GM12878 (cell line): ENCODE data around the gene FAM222A. TPM values are rescaled to one million over a fixed set of nuclear protein-coding genes. Genes with fewer than 3 reads are reported as not detected.

Source experiments
- ATAC-seq: fragments of 200-7000 bp; cut with Tn5 transposase; 3 replicates; pipeline ENCODE4 v1.9.1; 2020; ENCODE audit warnings: mild to moderate bottlenecking, moderate library complexity
- BruUV-seq: library from RNA; stranded (reverse); fragments of 400-500 nt; replicated peaks from 2 replicates; lab custom pipeline; 2021; lab: Mats Ljungman, UMichigan
- CTCF ChIA-PET: fragments of 300-600 bp; sonication (Branson Sonifier 250); formaldehyde crosslinking; extraction: SDS; loops from one replicate; lab custom pipeline; 2021; ENCODE audit warnings: inconsistent platforms; lab: Yijun Ruan, JAX
- POLR2A ChIA-PET: fragments of 350-600 bp; formaldehyde crosslinking; extraction: SDS; loops from one replicate; lab custom pipeline; 2021; ENCODE audit warnings: inconsistent platforms; lab: Charles Lee
- RAD21 ChIA-PET: fragments of 300-600 bp; sonication (Branson Sonifier 250); formaldehyde crosslinking; loops from one replicate; lab custom pipeline; 2023; ENCODE audit warnings: antibody characterized with exemption; ENCODE audit not compliant: unreplicated experiment; lab: Charles Lee
- SMC1A ChIA-PET: fragments of 300-600 bp; sonication (Branson Sonifier 250); formaldehyde crosslinking; loops from one replicate; lab custom pipeline; 2023; ENCODE audit not compliant: unreplicated experiment, uncharacterized antibody; lab: Charles Lee
- DNase-seq: peaks from one replicate; pipeline ENCODE4 v3.0.0-alpha.2; 2011; ENCODE audit warnings: low read depth, low spot score
- FAIRE-seq: peaks from 3 replicates; lab custom pipeline; 2011; peaks lifted over from hg19 to GRCh38; lab: Jason Lieb, UNC
- H2AFZ ChIP-seq: 2 replicates; pipeline ENCODE4 v1.6.0; 2011; ENCODE audit warnings: low read depth, low read length, control low read depth; ENCODE audit not compliant: control insufficient read depth
- H3K27ac ChIP-seq: 2 replicates; pipeline ENCODE4 v1.5.1; 2011; ENCODE audit warnings: control low read depth; ENCODE audit not compliant: control insufficient read depth, insufficient read depth
- H3K27me3 ChIP-seq, 2 experiments: replicated peaks in 1 of 2; 2 replicates each; pipeline versions ENCODE4 v1.6.0 to v1.6.1; 2011; ENCODE audit warnings: low read length in 1 of 2; ENCODE audit not compliant: control insufficient read depth in 2 of 2, insufficient read depth in 2 of 2
- H3K36me3 ChIP-seq, 2 experiments: 2 replicates each; pipeline ENCODE4 v1.5.1; 2011; ENCODE audit warnings: low read length in 1 of 2; ENCODE audit not compliant: control insufficient read depth in 2 of 2, insufficient read depth in 2 of 2
- H3K4me1 ChIP-seq: 2 replicates; pipeline ENCODE4 v1.6.1; 2011; ENCODE audit warnings: mild to moderate bottlenecking, low read length, moderate library complexity, mixed read lengths; ENCODE audit not compliant: control insufficient read depth, insufficient read depth
- H3K4me2 ChIP-seq: 2 replicates; pipeline ENCODE4 v1.6.0; 2011; ENCODE audit warnings: control low read depth; ENCODE audit not compliant: control insufficient read depth, insufficient read depth
- H3K4me3 ChIP-seq: fragments of 200-600 bp; sonication (generic); 2 replicates; pipeline ENCODE4 v1.5.1; 2016
- H3K79me2 ChIP-seq: 2 replicates; pipeline ENCODE4 v1.6.0; 2011; ENCODE audit warnings: low read length; ENCODE audit not compliant: control insufficient read depth, insufficient read depth
- H3K9ac ChIP-seq: 2 replicates; pipeline ENCODE4 v1.8.0; 2011; ENCODE audit warnings: low read length, control low read depth, mixed read lengths; ENCODE audit not compliant: control insufficient read depth, insufficient read depth
- H3K9me3 ChIP-seq: replicated peaks from 3 replicates; pipeline ENCODE4 v1.5.1; 2011; ENCODE audit warnings: mild to moderate bottlenecking, low read length; ENCODE audit not compliant: control insufficient read depth, insufficient read depth
- H4K20me1 ChIP-seq: 2 replicates; pipeline ENCODE4 v1.6.0; 2011; ENCODE audit not compliant: control insufficient read depth, insufficient read depth
- EGR1 ChIP-seq, 2 experiments: IDR thresholded peaks; 1 replicate in 1 of 2; 2 replicates in 1 of 2; pipeline ENCODE4 v1.6.1; 2011 to 2012; ENCODE audit warnings: low read depth in 2 of 2, low read length in 2 of 2, borderline replicate concordance in 1 of 2, mild to moderate bottlenecking in 1 of 2, moderate library complexity in 1 of 2
- FOXM1 ChIP-seq: IDR thresholded peaks from 2 replicates; pipeline ENCODE4 v1.6.1; 2012; ENCODE audit warnings: low read depth, mild to moderate bottlenecking, inconsistent platforms, low read length, moderate library complexity
- MYC ChIP-seq: IDR thresholded peaks from 2 replicates; pipeline ENCODE4 v1.6.1; 2011; ENCODE audit warnings: mild to moderate bottlenecking, low read length, moderate library complexity, inconsistent platforms; ENCODE audit not compliant: insufficient read depth, insufficient replicate concordance, insufficient read length, severe bottlenecking
- PAX8 ChIP-seq: fragments of 450-650 bp; IDR thresholded peaks from 2 replicates; pipeline ENCODE4 v1.6.1; 2017; ENCODE audit warnings: mild to moderate bottlenecking, moderate library complexity
- STAT1 ChIP-seq: fragments of 450-650 bp; conservative IDR thresholded peaks from 2 replicates; pipeline ENCODE4 v1.6.1; 2014; ENCODE audit warnings: antibody characterized with exemption, mild to moderate bottlenecking
- ZNF274 ChIP-seq: IDR thresholded peaks from one replicate; pipeline ENCODE4 v1.8.0; 2011; ENCODE audit not compliant: insufficient read length, insufficient read depth
- WGBS: methylation state at CpG from one replicate; pipeline ENCODE4 v1.1.6; 2016; ENCODE audit warnings: low lambda C conversion rate; ENCODE audit not compliant: insufficient replicate concordance, insufficient coverage; ENCODE audit errors: missing lambda C conversion rate; 5-methylcytosine and 5-hydroxymethylcytosine counted together
- in situ Hi-C: fragments of 300-500 bp; cut with MboI; formaldehyde crosslinking; loops from 9 replicates; pipeline ENCODE4 v1.14.3; 2018; ENCODE audit warnings: mixed read lengths
- intact Hi-C: fragments of 100-400 bp; cut with micrococcal nuclease; formaldehyde crosslinking; loops from one replicate; pipeline ENCODE4 v1.14.2; 2022; ENCODE audit not compliant: unreplicated experiment
- polyA plus RNA-seq, 11 experiments: library from polyadenylated mRNA; depleted of rRNA in 4 of 11; unstranded in 6 of 11; stranded (reverse) in 5 of 11; fragments of >200 nt; fragmentation: Nextera tagmentation in 4 of 11; fragmentation: Illumina TruSeq in 1 of 11; extraction: Ambion mirVana in 4 of 11; extraction: Trizol in 1 of 11; gene quantifications; 1 replicate in 1 of 11; 2 replicates in 10 of 11; pipeline versions ENCODE4 v1.2.1 to v1.2.3, GENCODE V29; 2011 to 2016; ENCODE audit warnings: inconsistent platforms in 2 of 11, missing spikeins in 2 of 11, low read depth in 1 of 11
- total RNA-seq, 4 experiments: library from RNA; depleted of rRNA in 3 of 4; stranded (reverse); fragments of >200 nt in 3 of 4; fragmentation: Illumina TruSeq in 1 of 4; extraction: Trizol in 1 of 4; gene quantifications; 2 replicates each; pipeline versions ENCODE4 v1.2.1 to v1.2.3, GENCODE V29; 2013 to 2021
- TF ChIP-seq, protein P1 (sequence below): IDR thresholded peaks from 2 replicates; pipeline ENCODE4 v1.6.1; 2011; ENCODE audit warnings: low read depth, low read length, improper control_type of control experiment, borderline replicate concordance
- TF ChIP-seq, protein P2 (sequence below): fragments of 450-650 bp; IDR thresholded peaks from 2 replicates; pipeline ENCODE4 v1.6.1; 2018; ENCODE audit warnings: borderline replicate concordance, mild to moderate bottlenecking; ENCODE audit not compliant: partially characterized antibody
- TF ChIP-seq, protein P3 (sequence below): fragments of 150-350 bp; IDR thresholded peaks from 2 replicates; pipeline ENCODE4 v1.6.1; 2016; ENCODE audit warnings: low read depth, low read length

FAM222A gene
- total and polyA plus RNA-seq, 10 of the 15 experiments (the other 5 are each of a cell fraction or from before 2014, with no cell fraction given), result 0.04 to 0.49 (median 0.14) TPM; not detected in 3

DNA sequence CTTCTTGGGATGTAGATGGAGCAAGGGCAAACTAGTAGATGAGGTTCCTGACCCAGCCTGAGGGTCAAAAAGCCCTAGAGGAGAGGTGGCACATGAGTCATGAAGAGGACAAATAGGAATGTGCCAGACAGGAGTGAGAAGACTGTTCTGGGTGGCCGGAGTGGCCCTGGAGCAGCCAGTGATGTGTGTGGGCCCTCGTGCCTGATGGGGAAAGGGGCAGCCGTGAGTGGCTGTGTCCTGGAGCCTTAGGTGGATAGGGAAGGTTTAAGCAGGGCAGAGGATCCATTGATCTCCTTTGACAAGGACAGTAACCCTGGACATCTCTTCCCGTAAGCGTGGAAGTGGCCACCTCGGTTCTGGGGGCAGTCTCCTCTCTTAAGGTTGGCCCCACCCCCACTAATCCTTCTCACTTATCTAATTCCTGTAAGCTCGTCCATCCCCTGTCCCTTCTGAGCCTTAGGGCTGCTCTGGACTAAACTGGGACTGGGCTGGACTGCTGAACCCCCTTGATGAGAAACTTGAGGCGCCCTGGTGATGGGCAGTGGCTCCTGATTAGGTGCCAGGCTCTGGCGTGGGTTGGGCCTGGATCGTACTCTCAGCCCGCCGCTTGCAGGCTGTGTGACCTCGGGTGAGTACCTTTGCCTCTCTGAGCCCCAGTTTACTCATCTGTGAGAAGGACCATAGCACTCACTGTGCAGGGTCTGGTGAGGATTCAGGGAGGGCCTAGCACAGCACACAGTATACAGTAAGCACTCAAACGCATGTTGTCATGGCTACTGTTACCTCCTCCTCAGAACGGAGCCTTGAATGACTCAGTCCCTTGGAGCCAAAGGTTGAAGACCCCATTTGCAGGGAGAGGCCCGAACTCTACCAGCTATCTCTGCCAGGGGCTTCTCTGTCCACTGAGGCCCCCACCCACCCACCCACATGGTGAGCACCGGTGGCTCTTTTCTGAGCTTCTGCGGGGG is 4.0 kb downstream of the FAM222A start (continued):
- TF ChIP-seq STAT1 (no peak), MYC (no peak)

DNA sequence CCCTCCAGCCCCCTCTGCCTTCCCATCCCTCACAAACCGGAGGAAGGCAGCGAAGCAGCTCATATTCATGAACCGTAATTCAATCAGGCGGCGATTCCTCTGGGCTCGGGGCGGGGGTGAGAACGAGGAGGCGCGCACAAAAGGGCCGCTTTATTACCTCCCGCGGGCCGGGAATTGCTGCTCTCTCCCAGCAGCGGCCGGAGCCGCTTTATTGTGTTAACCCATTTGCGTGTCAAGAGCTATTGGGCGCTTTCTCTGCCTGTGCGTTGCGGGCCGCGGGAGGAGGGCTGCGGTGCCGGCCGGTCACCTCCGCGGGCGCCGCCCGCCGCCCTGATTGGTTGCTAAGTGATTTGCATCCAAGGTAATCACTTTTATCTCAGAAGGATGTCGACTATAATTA is 4.8 kb downstream of the FAM222A start:
- in situ Hi-C loops, result no loop called here
- Histone ChIP-seq H3K4me2 (no peak overlapping the region), H3K27me3 (peaks cover 2 to 9% of the 10 kb centered on the region in 2 experiments), H4K20me1 (no peaks in the 10 kb centered on the region), H3K27ac (no peak overlapping the region), H3K36me3 (no peaks in the 10 kb centered on the region), H3K4me1 (peaks cover 6% of the 10 kb centered on the region), H2AFZ (no peak overlapping the region), H3K4me3 (no peak overlapping the region), H3K9me3 (no peaks in the 10 kb centered on the region), H3K79me2 (no peaks in the 10 kb centered on the region), H3K9ac (no peak overlapping the region)
- ChIA-PET POLR2A (no interaction called here), SMC1A (no interaction called here), CTCF (no interaction called here), RAD21 (no interaction called here)
- BruUV-seq, result no TSS peak
- intact Hi-C loops, result no loop called here
- 18% methylated on average over 31 of the region's 33 CpGs for WGBS
- no peak for FAIRE-seq
- TF ChIP-seq ZNF274, result no peak
- TF ChIP-seq, protein P1, sequence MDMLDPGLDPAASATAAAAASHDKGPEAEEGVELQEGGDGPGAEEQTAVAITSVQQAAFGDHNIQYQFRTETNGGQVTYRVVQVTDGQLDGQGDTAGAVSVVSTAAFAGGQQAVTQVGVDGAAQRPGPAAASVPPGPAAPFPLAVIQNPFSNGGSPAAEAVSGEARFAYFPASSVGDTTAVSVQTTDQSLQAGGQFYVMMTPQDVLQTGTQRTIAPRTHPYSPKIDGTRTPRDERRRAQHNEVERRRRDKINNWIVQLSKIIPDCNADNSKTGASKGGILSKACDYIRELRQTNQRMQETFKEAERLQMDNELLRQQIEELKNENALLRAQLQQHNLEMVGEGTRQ, result no peak
- TF ChIP-seq PAX8, result no peak
- TF ChIP-seq, protein P2, sequence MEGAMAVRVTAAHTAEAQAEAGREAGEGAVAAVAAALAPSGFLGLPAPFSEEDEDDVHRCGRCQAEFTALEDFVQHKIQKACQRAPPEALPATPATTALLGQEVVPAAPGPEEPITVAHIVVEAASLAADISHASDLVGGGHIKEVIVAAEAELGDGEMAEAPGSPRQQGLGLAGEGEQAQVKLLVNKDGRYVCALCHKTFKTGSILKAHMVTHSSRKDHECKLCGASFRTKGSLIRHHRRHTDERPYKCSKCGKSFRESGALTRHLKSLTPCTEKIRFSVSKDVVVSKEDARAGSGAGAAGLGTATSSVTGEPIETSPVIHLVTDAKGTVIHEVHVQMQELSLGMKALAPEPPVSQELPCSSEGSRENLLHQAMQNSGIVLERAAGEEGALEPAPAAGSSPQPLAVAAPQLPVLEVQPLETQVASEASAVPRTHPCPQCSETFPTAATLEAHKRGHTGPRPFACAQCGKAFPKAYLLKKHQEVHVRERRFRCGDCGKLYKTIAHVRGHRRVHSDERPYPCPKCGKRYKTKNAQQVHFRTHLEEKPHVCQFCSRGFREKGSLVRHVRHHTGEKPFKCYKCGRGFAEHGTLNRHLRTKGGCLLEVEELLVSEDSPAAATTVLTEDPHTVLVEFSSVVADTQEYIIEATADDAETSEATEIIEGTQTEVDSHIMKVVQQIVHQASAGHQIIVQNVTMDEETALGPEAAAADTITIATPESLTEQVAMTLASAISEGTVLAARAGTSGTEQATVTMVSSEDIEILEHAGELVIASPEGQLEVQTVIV, result no peak
- TF ChIP-seq FOXM1, result no peak
- no peak for TF ChIP-seq EGR1 (IDR thresholded peaks at IDR 0.05; ENCODE audit: borderline replicate concordance in 1 of 2, low read depth in 2 of 2, low read length in 2 of 2)
- TF ChIP-seq, protein P3, sequence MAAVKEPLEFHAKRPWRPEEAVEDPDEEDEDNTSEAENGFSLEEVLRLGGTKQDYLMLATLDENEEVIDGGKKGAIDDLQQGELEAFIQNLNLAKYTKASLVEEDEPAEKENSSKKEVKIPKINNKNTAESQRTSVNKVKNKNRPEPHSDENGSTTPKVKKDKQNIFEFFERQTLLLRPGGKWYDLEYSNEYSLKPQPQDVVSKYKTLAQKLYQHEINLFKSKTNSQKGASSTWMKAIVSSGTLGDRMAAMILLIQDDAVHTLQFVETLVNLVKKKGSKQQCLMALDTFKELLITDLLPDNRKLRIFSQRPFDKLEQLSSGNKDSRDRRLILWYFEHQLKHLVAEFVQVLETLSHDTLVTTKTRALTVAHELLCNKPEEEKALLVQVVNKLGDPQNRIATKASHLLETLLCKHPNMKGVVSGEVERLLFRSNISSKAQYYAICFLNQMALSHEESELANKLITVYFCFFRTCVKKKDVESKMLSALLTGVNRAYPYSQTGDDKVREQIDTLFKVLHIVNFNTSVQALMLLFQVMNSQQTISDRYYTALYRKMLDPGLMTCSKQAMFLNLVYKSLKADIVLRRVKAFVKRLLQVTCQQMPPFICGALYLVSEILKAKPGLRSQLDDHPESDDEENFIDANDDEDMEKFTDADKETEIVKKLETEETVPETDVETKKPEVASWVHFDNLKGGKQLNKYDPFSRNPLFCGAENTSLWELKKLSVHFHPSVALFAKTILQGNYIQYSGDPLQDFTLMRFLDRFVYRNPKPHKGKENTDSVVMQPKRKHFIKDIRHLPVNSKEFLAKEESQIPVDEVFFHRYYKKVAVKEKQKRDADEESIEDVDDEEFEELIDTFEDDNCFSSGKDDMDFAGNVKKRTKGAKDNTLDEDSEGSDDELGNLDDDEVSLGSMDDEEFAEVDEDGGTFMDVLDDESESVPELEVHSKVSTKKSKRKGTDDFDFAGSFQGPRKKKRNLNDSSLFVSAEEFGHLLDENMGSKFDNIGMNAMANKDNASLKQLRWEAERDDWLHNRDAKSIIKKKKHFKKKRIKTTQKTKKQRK, result no peak
- ATAC-seq, result no peak
- DNase-seq, result no peak
